Panc1 (cell line): Measurements from ENCODE around the gene WDR7. TPM values are rescaled to one million over a fixed set of nuclear protein-coding genes. Genes with fewer than 3 reads are reported as not detected.
A peak's percentile ranks its signal among the peaks of the same experiment; 100 is the strongest.
"Not testable (repeated sequence)": the region's sequence is repeated elsewhere in the genome, so short reads cannot be mapped to it uniquely, and the experiment has no call there.

Experiments
- ATAC-seq: fragments of 200-7000 bp; cut with Tn5 transposase; 2 replicates; pipeline ENCODE4 v1.9.1; 2020; ENCODE audit warnings: mild to moderate bottlenecking, moderate library complexity
- BruUV-seq: library from RNA; stranded (reverse); fragments of 400-500 nt; replicated peaks from 2 replicates; lab custom pipeline; 2021; lab: Mats Ljungman, UMichigan
- CTCF ChIA-PET: fragments of 300-600 bp; sonication (Branson Sonifier 250); formaldehyde crosslinking; loops from one replicate; lab custom pipeline; 2022; ENCODE audit warnings: antibody characterized with exemption; lab: Charles Lee
- POLR2A ChIA-PET: fragments of 300-600 bp; sonication (Branson Sonifier 250); formaldehyde crosslinking; loops from one replicate; lab custom pipeline; 2022; ENCODE audit warnings: antibody characterized with exemption; lab: Charles Lee
- DNase-seq: peaks from one replicate; pipeline ENCODE4 v3.0.0-alpha.2; 2010; ENCODE audit warnings: low read depth, low spot score
- H3K27ac ChIP-seq: 2 replicates; pipeline ENCODE4 v1.5.1; 2011; ENCODE audit warnings: mild to moderate bottlenecking, low read length, inconsistent platforms
- H3K27me3 ChIP-seq: fragments of 200-500 bp; sonication (Bioruptor generic); 2 replicates; pipeline ENCODE4 v1.6.0; 2014; ENCODE audit warnings: low read length, inconsistent platforms; ENCODE audit not compliant: control insufficient read depth, insufficient read depth
- H3K36me3 ChIP-seq: fragments of 200-500 bp; sonication (Bioruptor generic); 2 replicates; pipeline ENCODE4 v1.5.1; 2014; ENCODE audit warnings: inconsistent platforms, mild to moderate bottlenecking, low read length, moderate library complexity; ENCODE audit not compliant: control insufficient read depth, insufficient read depth
- H3K4me1 ChIP-seq: 2 replicates; pipeline ENCODE4 v1.5.1; 2011; ENCODE audit warnings: inconsistent platforms, mild to moderate bottlenecking, low read length, moderate library complexity; ENCODE audit not compliant: control insufficient read depth, insufficient read depth
- H3K4me3 ChIP-seq, 2 experiments: 2 replicates each; pipeline ENCODE4 v1.5.1; 2011 to 2012; ENCODE audit warnings: low read depth in 2 of 2, low read length in 2 of 2, mild to moderate bottlenecking in 2 of 2, inconsistent platforms in 1 of 2, moderate library complexity in 1 of 2
- H3K9me3 ChIP-seq: fragments of 200-500 bp; sonication (Bioruptor generic); 2 replicates; pipeline ENCODE4 v1.5.1; 2014; ENCODE audit warnings: low read depth, mild to moderate bottlenecking, inconsistent platforms, low read length, moderate library complexity; ENCODE audit not compliant: control insufficient read depth, insufficient read depth
- POLR2AphosphoS5 ChIP-seq: IDR thresholded peaks from 2 replicates; pipeline ENCODE4 v1.6.1; 2012; ENCODE audit warnings: mild to moderate bottlenecking, low read depth, low read length, moderate library complexity
- SIN3A ChIP-seq: IDR thresholded peaks from 2 replicates; pipeline ENCODE4 v1.6.1; 2012; ENCODE audit warnings: low read depth, mild to moderate bottlenecking, low read length, moderate library complexity, borderline replicate concordance; ENCODE audit not compliant: insufficient read depth
- TCF7L2 ChIP-seq: IDR thresholded peaks from 2 replicates; pipeline ENCODE4 v1.6.1; 2011; ENCODE audit warnings: mild to moderate bottlenecking, low read depth, low read length, inconsistent platforms
- in situ Hi-C: cut with HindIII; loops from 2 replicates; pipeline ENCODE4 v1.10.0; 2016; ENCODE audit warnings: low sequenced_read_pairs, low pct_unique_long_range_greater_than_20kb
- intact Hi-C: fragments of 100-400 bp; cut with micrococcal nuclease; formaldehyde crosslinking; loops from one replicate; pipeline ENCODE4 v1.10.0; 2022; ENCODE audit not compliant: unreplicated experiment
- total RNA-seq: library from RNA; stranded (reverse); gene quantifications from one replicate; pipeline ENCODE4 v1.2.1, GENCODE V29; 2021; ENCODE audit not compliant: unreplicated experiment
- TF ChIP-seq, protein P1 (sequence below), 2 experiments: IDR thresholded peaks; 2 replicates each; pipeline ENCODE4 v1.6.1; 2011 to 2012; ENCODE audit warnings: low read depth in 2 of 2, control low read depth in 1 of 2, low read length in 1 of 2, mild to moderate bottlenecking in 1 of 2, moderate library complexity in 1 of 2; ENCODE audit not compliant: insufficient read depth in 1 of 2
- TF ChIP-seq, protein P2 (sequence below): fragments of 450-650 bp; IDR thresholded peaks from 2 replicates; pipeline ENCODE4 v1.5.1; 2017; ENCODE audit warnings: mild to moderate bottlenecking

WDR7 gene
- total RNA-seq, 1 experiment from 2014 or later, result 12.3 TPM

DNA sequence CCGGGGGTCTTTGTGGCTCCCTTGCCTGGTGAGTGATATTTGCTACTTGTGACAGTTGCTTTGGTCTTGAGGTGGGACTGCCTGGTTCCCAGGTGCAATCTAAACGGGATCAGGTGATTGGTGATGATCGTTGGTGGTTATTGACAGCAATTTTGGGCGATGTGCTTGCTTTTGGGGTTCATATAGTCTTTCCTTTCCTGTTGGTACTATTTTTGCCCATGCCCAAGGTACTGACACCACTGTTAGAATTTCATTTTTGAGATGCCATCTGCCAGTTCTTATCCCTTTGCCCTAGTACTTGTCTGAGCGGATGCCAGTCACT is 573 bp downstream of the WDR7 start:
- Histone ChIP-seq H3K27me3 (no peaks in the 10 kb centered on the region), H3K4me3 (peak overlapping the region; percentile 81 to 90), H3K27ac (peak overlapping the region; percentile 76), H3K9me3 (no peaks in the 10 kb centered on the region), H3K36me3 (no peaks in the 10 kb centered on the region), H3K4me1 (no peaks in the 10 kb centered on the region; the same call in 1 of the 2 replicates)
- BruUV-seq, result no TSS peak
- intact Hi-C loops, result no loop called here
- DNase-seq (no peak), ATAC-seq (no peak)
- in situ Hi-C loops, result no loop called here
- TF ChIP-seq, protein P1, sequence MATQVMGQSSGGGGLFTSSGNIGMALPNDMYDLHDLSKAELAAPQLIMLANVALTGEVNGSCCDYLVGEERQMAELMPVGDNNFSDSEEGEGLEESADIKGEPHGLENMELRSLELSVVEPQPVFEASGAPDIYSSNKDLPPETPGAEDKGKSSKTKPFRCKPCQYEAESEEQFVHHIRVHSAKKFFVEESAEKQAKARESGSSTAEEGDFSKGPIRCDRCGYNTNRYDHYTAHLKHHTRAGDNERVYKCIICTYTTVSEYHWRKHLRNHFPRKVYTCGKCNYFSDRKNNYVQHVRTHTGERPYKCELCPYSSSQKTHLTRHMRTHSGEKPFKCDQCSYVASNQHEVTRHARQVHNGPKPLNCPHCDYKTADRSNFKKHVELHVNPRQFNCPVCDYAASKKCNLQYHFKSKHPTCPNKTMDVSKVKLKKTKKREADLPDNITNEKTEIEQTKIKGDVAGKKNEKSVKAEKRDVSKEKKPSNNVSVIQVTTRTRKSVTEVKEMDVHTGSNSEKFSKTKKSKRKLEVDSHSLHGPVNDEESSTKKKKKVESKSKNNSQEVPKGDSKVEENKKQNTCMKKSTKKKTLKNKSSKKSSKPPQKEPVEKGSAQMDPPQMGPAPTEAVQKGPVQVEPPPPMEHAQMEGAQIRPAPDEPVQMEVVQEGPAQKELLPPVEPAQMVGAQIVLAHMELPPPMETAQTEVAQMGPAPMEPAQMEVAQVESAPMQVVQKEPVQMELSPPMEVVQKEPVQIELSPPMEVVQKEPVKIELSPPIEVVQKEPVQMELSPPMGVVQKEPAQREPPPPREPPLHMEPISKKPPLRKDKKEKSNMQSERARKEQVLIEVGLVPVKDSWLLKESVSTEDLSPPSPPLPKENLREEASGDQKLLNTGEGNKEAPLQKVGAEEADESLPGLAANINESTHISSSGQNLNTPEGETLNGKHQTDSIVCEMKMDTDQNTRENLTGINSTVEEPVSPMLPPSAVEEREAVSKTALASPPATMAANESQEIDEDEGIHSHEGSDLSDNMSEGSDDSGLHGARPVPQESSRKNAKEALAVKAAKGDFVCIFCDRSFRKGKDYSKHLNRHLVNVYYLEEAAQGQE (IDR thresholded peaks at IDR 0.05; ENCODE audit: insufficient read depth in 1 of 2, low read depth in 2 of 2, low read length in 1 of 2), result no peak
- TF ChIP-seq TCF7L2 (no peak), POLR2AphosphoS5 (no peak), SIN3A (no peak)
- TF ChIP-seq, protein P2, sequence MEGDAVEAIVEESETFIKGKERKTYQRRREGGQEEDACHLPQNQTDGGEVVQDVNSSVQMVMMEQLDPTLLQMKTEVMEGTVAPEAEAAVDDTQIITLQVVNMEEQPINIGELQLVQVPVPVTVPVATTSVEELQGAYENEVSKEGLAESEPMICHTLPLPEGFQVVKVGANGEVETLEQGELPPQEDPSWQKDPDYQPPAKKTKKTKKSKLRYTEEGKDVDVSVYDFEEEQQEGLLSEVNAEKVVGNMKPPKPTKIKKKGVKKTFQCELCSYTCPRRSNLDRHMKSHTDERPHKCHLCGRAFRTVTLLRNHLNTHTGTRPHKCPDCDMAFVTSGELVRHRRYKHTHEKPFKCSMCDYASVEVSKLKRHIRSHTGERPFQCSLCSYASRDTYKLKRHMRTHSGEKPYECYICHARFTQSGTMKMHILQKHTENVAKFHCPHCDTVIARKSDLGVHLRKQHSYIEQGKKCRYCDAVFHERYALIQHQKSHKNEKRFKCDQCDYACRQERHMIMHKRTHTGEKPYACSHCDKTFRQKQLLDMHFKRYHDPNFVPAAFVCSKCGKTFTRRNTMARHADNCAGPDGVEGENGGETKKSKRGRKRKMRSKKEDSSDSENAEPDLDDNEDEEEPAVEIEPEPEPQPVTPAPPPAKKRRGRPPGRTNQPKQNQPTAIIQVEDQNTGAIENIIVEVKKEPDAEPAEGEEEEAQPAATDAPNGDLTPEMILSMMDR, result no peak
- CTCF ChIA-PET, result no interaction called here
- POLR2A ChIA-PET, result interaction anchor here (0.6 kb wide), 1 partner anchor 299 kb away, joined by 3 read pairs; no protein-coding TSS in a partner anchor

DNA sequence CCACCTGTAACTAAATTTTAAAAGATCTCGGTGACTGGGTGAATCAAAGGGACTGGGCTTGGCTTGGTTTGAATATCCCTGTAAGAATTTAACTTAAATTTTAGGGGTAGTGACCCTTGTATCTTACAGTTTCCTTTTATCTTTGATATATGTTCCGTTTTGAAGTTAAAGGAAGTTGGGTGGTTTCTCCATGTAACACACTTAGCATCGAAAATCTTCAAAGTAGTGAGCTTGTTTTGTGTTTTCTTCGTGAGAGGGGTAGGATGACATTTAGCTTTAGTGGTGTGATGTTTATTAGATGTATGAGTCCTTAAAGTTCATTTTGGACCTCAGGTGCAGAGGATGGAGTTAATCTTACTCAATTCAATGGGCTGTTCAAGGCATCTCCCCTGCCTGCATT is 1.6 kb downstream of the WDR7 start:
- TF ChIP-seq, protein P1 (IDR thresholded peaks at IDR 0.05; ENCODE audit: insufficient read depth in 1 of 2, low read depth in 2 of 2, low read length in 1 of 2), result no peak
- TF ChIP-seq TCF7L2, result no peak
- no peak for TF ChIP-seq POLR2AphosphoS5
- no peak for TF ChIP-seq SIN3A
- TF ChIP-seq, protein P2, result no peak
- Histone ChIP-seq H3K4me1 (no peaks in the 10 kb centered on the region; the same call in 1 of the 2 replicates), H3K27ac (no peak overlapping the region), H3K9me3 (no peaks in the 10 kb centered on the region), H3K36me3 (no peaks in the 10 kb centered on the region), H3K27me3 (no peaks in the 10 kb centered on the region), H3K4me3 (no peak overlapping the region)
- ChIA-PET CTCF (no interaction called here), POLR2A (no interaction called here)
- BruUV-seq, result no TSS peak
- no peak for ATAC-seq
- DNase-seq, result no peak
- in situ Hi-C loops (no loop called here), intact Hi-C loops (no loop called here)

DNA sequence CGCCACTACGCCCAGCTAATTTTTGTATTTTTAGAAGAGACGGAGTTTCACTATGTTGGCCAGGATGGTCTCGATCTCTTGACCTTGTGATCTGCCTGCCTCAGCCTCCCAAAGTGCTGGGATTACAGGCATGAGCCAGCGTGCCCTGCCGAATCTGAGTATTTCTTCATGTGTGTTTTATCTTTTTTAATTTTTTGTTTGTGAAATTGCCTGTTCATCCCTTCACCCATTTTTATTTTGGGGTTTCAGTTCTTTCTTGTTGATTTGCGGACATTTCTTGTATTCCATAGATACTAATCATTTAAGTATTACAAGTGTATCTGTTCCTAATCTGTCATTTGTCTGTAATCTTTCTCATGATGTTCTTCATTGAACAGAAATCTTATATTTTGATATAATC is 3.1 kb downstream of the WDR7 start:
- intact Hi-C loops, CTCF ChIA-PET, H3K27me3 ChIP-seq, H3K4me3 ChIP-seq, H3K9me3 ChIP-seq, H3K27ac ChIP-seq, DNase-seq, H3K36me3 ChIP-seq, BruUV-seq, in situ Hi-C loops, H3K4me1 ChIP-seq, ATAC-seq: not testable (repeated sequence)
- POLR2A ChIA-PET, result interaction anchor here (0.6 kb wide), 1 partner anchor 1115 kb away, joined by 3 read pairs; no protein-coding TSS in a partner anchor
